BLaER1 (cell line): Measurements from ENCODE around the gene ERVFRD-1.

ENCODE experiments used
- H3K27ac ChIP-seq: shearing (Covaris generic); formaldehyde crosslinking; 2 replicates; pipeline ENCODE4 v1.8.1; 2022
- H3K27me3 ChIP-seq: shearing (Covaris generic); formaldehyde crosslinking; 2 replicates; pipeline ENCODE4 v1.8.1; 2022
- H3K36me3 ChIP-seq: shearing (Covaris generic); formaldehyde crosslinking; 2 replicates; pipeline ENCODE4 v1.8.1; 2022
- H3K4me1 ChIP-seq: shearing (Covaris generic); formaldehyde crosslinking; 2 replicates; pipeline ENCODE4 v1.8.1; 2022
- H3K4me2 ChIP-seq: shearing (Covaris generic); formaldehyde crosslinking; 2 replicates; pipeline ENCODE4 v1.8.1; 2022
- H3K4me3 ChIP-seq: shearing (Covaris generic); formaldehyde crosslinking; 2 replicates; pipeline ENCODE4 v1.8.1; 2022
- H3K9ac ChIP-seq: shearing (Covaris generic); formaldehyde crosslinking; 2 replicates; pipeline ENCODE4 v1.8.1; 2022
- H3K9me3 ChIP-seq: shearing (Covaris generic); formaldehyde crosslinking; 2 replicates; pipeline ENCODE4 v1.8.1; 2022
- H4K20me1 ChIP-seq: shearing (Covaris generic); formaldehyde crosslinking; 2 replicates; pipeline ENCODE4 v1.8.1; 2022
- Cebpa-rat ChIP-seq: shearing (Covaris generic); IDR thresholded peaks from 2 replicates; pipeline ENCODE4 v1.8.1; 2022

Gene ERVFRD-1

DNA sequence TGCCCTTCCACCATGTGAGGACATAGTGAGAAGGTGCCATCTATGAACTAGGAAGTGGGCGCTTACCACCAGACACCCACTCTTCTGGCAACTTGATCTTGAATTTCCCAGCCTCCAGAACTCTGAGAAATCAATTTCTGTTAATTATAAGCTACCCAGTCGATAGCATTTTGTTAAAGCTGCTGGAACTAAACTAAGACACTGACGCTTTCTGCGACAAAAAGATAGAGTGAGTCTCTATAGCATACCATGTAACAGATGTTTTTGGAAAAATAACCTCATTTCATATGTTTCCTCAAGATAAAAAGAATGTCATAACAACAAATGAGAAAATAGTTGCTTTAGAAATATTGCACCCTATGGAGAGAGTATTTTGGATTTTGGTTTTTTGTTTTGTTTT is 33.3 kb downstream of the ERVFRD-1 start:
- Histone ChIP-seq H3K4me1 (no peaks in the 10 kb centered on the region), H3K4me2 (no peak overlapping the region), H3K9me3 (no peaks in the 10 kb centered on the region), H3K27ac (no peak overlapping the region), H3K4me3 (no peak overlapping the region), H3K9ac (no peak overlapping the region), H3K27me3 (no peaks in the 10 kb centered on the region), H3K36me3 (no peaks in the 10 kb centered on the region), H4K20me1 (no peaks in the 10 kb centered on the region)
- no peak for TF ChIP-seq Cebpa-rat

DNA sequence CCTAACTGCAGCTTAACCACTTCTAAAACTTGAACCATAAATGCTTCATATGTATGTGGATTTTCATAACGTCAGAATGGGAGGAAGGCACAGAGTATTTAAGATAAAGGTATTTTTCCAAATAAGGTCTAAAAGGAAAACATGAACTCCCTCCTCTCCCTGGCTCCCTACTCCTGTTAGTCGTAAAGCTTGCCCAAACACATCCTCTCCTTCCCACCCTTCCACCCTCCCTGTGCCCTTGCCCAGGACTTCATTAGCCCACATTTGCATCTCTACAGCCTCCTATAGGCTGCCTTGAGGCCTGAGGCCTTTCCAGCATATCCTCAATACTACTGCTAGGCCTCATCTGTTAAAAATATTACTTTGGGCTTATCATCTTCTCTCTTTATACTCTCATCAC is 35.0 kb downstream of the ERVFRD-1 start:
- no peak overlapping the region for H3K4me2 ChIP-seq
- H3K27me3 ChIP-seq = no peaks in the 10 kb centered on the region
- H3K9me3 ChIP-seq = no peaks in the 10 kb centered on the region
- H3K27ac ChIP-seq = no peak overlapping the region
- H3K9ac ChIP-seq = no peak overlapping the region
- H3K4me1 ChIP-seq = no peaks in the 10 kb centered on the region
- H3K4me3 ChIP-seq = no peak overlapping the region
- no peaks in the 10 kb centered on the region for H4K20me1 ChIP-seq
- TF ChIP-seq Cebpa-rat = no peak
- H3K36me3 ChIP-seq = no peaks in the 10 kb centered on the region

DNA sequence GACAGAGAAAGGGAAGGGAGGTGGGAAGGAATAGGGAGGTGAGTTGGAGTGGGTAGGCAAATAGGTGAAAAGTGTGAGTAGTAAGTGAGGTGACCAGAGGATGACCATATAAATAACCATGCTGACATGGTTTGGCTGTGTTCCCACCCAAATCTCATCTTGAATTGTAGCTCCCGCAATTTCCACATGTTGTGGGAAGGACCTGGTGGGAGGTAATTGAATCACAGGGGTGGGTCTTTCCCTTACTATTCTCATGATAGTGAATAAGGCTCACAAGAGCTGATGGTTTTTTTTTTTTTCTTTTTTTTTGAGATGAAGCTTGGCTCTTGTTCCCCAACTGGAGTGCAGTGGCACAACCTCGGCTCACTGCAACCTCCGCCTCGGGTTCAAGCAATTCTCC is 39.4 kb downstream of the ERVFRD-1 start:
- H3K4me3 ChIP-seq = no peak overlapping the region
- no peak for TF ChIP-seq Cebpa-rat
- H3K4me2 ChIP-seq = no peak overlapping the region
- no peak overlapping the region for H3K9ac ChIP-seq
- H3K27ac ChIP-seq = no peak overlapping the region
- H4K20me1 ChIP-seq = no peaks in the 10 kb centered on the region
- H3K4me1 ChIP-seq = peaks cover 5% of the 10 kb centered on the region; the same call in 1 of the 2 replicates
- no peaks in the 10 kb centered on the region for H3K27me3 ChIP-seq
- no peaks in the 10 kb centered on the region for H3K36me3 ChIP-seq
- no peaks in the 10 kb centered on the region for H3K9me3 ChIP-seq

DNA sequence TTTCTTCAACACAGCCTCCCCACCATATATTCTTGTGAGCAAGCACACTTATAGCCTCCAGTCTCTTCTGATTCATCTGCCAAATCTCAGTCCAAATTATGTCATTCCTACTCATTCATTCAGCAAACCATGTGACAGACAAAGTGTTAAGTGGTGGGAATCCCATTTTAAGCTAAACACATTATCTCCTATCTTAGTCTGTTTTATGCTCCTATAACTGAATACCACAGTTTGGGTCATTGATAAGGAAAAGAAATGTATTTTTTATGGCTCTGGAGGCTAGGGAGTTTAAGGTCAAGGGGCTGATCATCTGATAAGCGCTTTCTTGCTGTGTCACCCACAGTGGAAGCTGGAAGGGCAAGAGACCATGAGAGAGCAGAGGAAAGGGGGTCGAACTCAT is 41.8 kb downstream of the ERVFRD-1 start:
- Histone ChIP-seq H3K27ac (no peak overlapping the region), H3K27me3 (no peaks in the 10 kb centered on the region), H4K20me1 (no peaks in the 10 kb centered on the region), H3K4me2 (no peak overlapping the region), H3K9ac (no peak overlapping the region), H3K9me3 (no peaks in the 10 kb centered on the region), H3K4me1 (peaks cover 5% of the 10 kb centered on the region; the same call in 1 of the 2 replicates), H3K36me3 (no peaks in the 10 kb centered on the region), H3K4me3 (no peak overlapping the region)
- no peak for TF ChIP-seq Cebpa-rat

DNA sequence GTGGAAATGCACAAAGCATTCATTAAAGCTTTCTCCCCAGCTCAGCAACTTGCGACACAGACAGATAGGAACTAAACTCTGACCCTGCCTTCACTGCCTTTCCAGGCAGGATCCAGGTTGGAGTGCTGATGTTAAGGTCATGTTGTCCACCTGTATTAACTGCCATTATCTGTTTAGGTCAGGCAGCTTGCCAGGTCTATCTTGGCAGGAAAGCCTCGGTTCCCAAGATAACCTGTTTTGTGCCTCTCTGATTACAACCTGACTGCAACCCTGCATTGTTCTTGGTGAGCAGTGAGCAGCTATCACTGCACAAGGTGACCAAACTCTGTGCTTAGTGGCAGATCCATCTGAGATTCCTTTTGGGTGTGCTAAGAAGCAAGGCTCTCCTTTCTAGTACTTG is 44.2 kb downstream of the ERVFRD-1 start:
- Histone ChIP-seq H3K4me2 (no peak overlapping the region), H4K20me1 (no peaks in the 10 kb centered on the region), H3K27me3 (no peaks in the 10 kb centered on the region), H3K27ac (no peak overlapping the region), H3K36me3 (no peaks in the 10 kb centered on the region), H3K9ac (no peak overlapping the region), H3K4me1 (peaks cover 5% of the 10 kb centered on the region; the same call in 1 of the 2 replicates), H3K9me3 (no peaks in the 10 kb centered on the region), H3K4me3 (no peak overlapping the region)
- TF ChIP-seq Cebpa-rat = no peak

DNA sequence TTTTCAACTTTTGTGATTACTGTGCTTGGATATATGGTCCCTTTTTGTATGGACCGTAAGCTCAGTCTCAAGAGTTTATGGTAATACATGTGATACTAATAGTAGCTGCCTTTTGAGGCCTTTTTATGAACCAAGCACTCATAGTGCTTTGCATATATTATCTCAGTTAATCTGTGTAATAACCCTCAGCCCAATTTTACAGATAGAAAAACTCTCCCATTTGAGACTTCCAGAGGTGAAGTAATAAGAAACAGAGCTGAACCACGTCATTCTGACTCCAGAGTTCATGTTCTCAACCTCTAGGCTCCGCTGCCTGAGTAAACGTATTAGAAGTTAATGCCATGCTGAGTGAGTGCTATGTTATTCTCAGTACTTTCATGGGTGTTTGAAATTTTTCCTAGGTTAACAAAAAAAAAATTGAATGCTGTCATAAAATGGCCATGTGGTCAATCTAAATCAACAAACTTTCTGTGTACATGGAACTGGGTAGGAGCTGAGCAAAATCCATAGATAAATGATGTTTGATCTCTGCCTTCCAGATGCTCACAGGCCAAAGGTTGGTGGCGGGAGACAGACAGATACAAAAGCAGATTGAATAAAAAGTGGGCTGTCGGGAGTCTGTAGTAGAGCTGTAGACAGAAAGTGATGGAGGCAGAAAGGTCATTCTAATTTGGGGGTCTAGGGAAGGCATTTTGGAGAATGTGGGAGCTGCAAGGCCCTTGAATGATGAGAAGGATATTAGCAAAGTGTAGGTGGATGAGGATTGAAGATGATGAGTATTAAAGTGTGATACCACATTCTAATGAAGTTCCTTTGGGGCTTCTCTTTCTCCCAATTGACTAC is 44.8 kb downstream of the ERVFRD-1 start:
- Histone ChIP-seq H3K4me2 (no peak overlapping the region), H3K27me3 (no peaks in the 10 kb centered on the region), H3K4me3 (no peak overlapping the region), H3K27ac (no peak overlapping the region), H4K20me1 (no peaks in the 10 kb centered on the region), H3K9me3 (no peaks in the 10 kb centered on the region), H3K9ac (no peak overlapping the region), H3K36me3 (no peaks in the 10 kb centered on the region), H3K4me1 (peaks cover 5% of the 10 kb centered on the region; the same call in 1 of the 2 replicates)
- TF ChIP-seq Cebpa-rat = no peak

DNA sequence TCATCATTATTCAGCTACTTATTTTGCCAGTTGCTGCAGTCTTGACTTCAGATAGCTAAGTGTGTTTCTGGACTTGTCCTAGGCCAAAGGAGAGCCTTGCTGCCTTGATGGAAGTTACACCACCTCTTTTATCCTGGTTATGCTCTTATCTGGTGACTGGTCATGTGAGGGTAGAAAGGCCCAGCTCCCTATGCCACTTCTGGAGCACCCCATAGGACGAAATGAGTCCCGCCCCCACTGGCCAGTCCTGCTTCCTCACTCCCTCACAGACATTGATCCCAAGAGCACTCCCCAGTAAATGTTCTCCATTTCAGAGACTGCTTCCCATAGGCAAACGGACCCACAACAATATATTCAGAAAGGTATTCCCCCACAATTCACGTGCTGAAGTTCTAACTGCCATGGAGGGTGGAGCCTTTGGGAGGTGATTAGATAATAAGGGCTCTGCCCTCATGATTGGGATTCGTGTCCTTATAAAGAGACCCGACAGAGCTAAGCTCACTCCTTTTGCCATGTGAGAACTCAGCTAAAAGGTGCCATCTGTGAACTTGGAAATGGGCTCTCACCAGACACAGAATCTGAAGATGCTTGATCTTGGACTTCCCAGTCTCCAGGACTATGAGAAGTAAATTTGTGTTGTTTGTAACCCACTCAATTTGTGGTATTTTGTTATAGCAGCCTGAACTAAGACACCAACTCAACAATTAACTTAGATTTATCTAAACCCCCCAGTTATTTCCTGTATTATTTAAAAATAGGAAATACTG is 45.9 kb downstream of the ERVFRD-1 start:
- H4K20me1 ChIP-seq = no peaks in the 10 kb centered on the region
- no peaks in the 10 kb centered on the region; the same call in 1 of the 2 replicates for H3K4me1 ChIP-seq
- no peak overlapping the region for H3K9ac ChIP-seq
- H3K9me3 ChIP-seq = no peaks in the 10 kb centered on the region
- TF ChIP-seq Cebpa-rat = no peak
- H3K27ac ChIP-seq = no peak overlapping the region
- H3K27me3 ChIP-seq = no peaks in the 10 kb centered on the region
- H3K4me3 ChIP-seq = no peak overlapping the region
- no peaks in the 10 kb centered on the region for H3K36me3 ChIP-seq
- no peak overlapping the region for H3K4me2 ChIP-seq

DNA sequence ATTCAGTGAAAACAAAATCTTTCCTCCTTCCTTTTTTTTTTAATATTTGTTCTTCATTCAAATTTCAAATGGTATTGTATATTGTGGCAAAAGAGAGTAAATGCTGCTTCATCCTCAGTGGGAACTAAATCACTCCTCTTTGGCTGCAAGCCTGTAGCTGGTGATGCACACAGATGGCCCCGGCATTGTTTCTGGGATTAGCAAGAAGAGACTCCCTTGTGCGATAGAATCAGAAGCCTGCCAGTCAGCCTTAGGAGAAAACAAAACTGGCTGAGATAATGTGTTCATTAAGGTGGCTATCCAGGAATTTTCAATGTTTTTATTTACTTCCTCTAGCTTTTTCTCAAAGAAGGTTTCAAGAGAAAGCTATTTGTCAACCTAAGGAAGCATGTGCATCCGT is 46.7 kb downstream of the ERVFRD-1 start:
- H3K27ac ChIP-seq = no peak overlapping the region
- no peaks in the 10 kb centered on the region for H3K27me3 ChIP-seq
- no peaks in the 10 kb centered on the region for H3K9me3 ChIP-seq
- H3K4me2 ChIP-seq = no peak overlapping the region
- no peak for TF ChIP-seq Cebpa-rat
- H3K36me3 ChIP-seq = no peaks in the 10 kb centered on the region
- H3K4me3 ChIP-seq = no peak overlapping the region
- H3K9ac ChIP-seq = no peak overlapping the region
- H4K20me1 ChIP-seq = no peaks in the 10 kb centered on the region
- no peaks in the 10 kb centered on the region for H3K4me1 ChIP-seq

DNA sequence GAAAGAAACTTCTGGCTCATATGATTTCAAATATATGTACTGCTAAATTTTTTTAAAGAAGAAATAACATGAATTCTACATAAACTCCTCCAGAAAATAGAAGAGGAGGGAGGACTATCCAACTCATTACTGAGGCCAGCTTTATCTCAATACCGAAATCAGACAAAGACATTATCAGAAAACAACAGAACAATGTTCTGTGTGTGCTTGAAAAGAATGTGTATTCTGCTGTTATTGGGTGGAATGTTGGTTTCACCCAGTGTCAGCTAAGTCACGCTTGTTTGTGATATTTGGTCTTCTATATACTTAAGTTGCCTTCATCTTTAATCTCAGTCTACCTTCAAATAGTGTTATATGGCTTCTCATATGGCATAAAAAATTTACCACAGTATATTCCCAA is 48.8 kb downstream of the ERVFRD-1 start:
- H3K4me3 ChIP-seq = no peak overlapping the region
- no peaks in the 10 kb centered on the region for H3K36me3 ChIP-seq
- TF ChIP-seq Cebpa-rat = no peak
- no peak overlapping the region for H3K4me2 ChIP-seq
- no peak overlapping the region for H3K27ac ChIP-seq
- H4K20me1 ChIP-seq = no peaks in the 10 kb centered on the region
- H3K4me1 ChIP-seq = no peaks in the 10 kb centered on the region
- H3K9me3 ChIP-seq = no peaks in the 10 kb centered on the region
- H3K27me3 ChIP-seq = no peaks in the 10 kb centered on the region
- no peak overlapping the region for H3K9ac ChIP-seq

DNA sequence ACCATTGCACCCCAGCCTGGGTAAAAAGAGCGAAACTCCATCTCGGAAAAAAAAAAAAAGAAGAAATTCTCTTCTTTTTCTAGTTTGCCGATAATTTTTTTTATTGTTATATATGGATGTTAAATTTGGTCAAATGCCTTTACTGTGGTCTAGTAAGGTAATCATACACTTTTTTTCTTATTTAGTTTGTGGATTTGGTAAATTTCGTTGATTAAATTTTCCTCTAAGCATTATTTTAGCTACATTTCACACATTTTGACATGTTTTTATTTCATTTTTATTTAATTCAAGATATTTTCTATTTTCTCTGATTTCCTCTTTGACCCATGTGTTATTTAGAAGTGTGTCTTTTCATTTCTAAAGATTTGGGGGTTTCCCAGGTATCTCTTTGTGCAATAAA is 49.4 kb downstream of the ERVFRD-1 start:
- H3K4me3 ChIP-seq = no peak overlapping the region
- no peaks in the 10 kb centered on the region for H4K20me1 ChIP-seq
- no peak overlapping the region for H3K27ac ChIP-seq
- TF ChIP-seq Cebpa-rat = no peak
- no peak overlapping the region for H3K4me2 ChIP-seq
- no peaks in the 10 kb centered on the region for H3K36me3 ChIP-seq
- no peak overlapping the region for H3K9ac ChIP-seq
- no peaks in the 10 kb centered on the region for H3K9me3 ChIP-seq
- no peaks in the 10 kb centered on the region for H3K4me1 ChIP-seq
- no peaks in the 10 kb centered on the region for H3K27me3 ChIP-seq
